Measurements from ENCODE around the gene GRIFIN.

GRIFIN gene

DNA sequence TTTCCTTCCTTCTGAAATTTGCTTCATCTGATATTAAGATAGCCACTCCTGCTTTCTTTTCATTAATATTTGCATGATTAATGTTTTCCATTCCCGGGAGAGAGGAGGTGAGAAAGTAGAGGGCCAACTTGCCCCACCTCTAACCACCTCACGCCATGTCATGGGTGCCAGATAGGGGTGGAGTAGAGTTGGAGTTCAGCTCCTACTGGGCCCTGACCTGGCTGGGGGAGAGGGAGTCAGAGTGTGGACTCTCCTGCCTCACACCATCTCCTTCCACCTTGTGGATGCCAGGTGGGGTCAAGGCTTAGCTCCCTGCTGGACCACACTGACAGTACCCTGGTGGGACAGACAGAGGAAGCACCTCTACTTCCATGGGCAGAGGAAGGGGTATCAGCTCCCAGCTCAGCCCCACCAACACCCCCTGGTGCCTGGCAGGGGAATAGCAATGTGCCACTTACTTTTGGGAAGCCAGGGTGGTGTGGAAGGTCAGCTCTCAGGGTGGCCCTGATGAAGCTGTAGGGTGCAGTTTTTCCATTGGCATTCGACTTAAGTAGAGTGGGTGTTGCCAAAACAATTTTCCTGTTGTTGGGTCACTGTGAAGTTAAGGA is 44.8 kb downstream of the GRIFIN start:
- peak; percentile 75 for DNase-seq

DNA sequence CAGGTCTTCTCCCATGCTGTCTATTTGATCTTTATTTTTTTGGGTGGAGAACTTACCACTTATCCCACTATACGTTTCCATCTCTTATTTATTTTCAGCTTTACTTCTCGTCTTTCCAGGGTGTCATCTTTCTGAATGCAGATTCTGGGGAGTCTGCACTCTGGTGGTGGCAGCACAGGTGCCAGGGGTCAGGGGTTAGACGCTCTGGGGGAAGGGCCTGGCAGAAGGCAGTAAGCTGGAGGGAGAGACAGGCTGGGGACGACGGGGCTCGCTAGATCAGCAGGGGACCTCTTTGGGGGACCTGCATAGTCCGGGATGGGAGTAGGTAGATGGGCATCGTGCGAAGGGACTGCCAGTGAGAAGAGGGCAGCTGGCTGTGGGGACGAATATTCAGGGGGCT is 50.4 kb downstream of the GRIFIN start:
- DNase-seq = no peak

All from activated CD8-positive, alpha-beta memory T cell treated with anti-CD3 and anti-CD28 coated beads, Interleukin-2, amount 50 U/mL, for 48 hours (primary cell).